T-helper 17 cell (primary cell): ENCODE measurements around the gene ERLEC1. TPM values are rescaled to one million over a fixed set of nuclear protein-coding genes. Genes with fewer than 3 reads are reported as not detected.
A peak's percentile ranks its signal among the peaks of the same experiment; 100 is the strongest.

Experiments used
- ATAC-seq: fragments of 150-1000 bp; cut with Tn5 transposase; 2 replicates; pipeline ENCODE4 v1.10.0; 2021; ENCODE audit warnings: mild to moderate bottlenecking, moderate library complexity
- DNase-seq, 3 donors: peaks; one replicate each; pipeline versions ENCODE4 v3.0.0 to v3.0.0-alpha.2; 2020 to 2021
- H3K9me3 ChIP-seq: one replicate; pipeline ENCODE4 v1.7.0; 2013; ENCODE audit warnings: low read length, mild to moderate bottlenecking; ENCODE audit not compliant: control insufficient read depth, poor library complexity, severe bottlenecking
- H3K27ac Mint-ChIP-seq: one replicate; pipeline ENCODE4 v1.8.0; 2022; ENCODE audit warnings: mild to moderate bottlenecking, moderate library complexity, mixed read lengths
- H3K27me3 Mint-ChIP-seq: one replicate; pipeline ENCODE4 v1.8.0; 2022; ENCODE audit warnings: mixed read lengths
- H3K36me3 Mint-ChIP-seq: one replicate; pipeline ENCODE4 v1.8.0; 2022; ENCODE audit warnings: low read depth, mixed read lengths
- H3K4me1 Mint-ChIP-seq: one replicate; pipeline ENCODE4 v1.8.0; 2022; ENCODE audit warnings: mild to moderate bottlenecking, mixed read lengths
- H3K4me3 Mint-ChIP-seq: one replicate; pipeline ENCODE4 v1.8.0; 2022; ENCODE audit warnings: mild to moderate bottlenecking, moderate library complexity, mixed read lengths
- total RNA-seq, 4 donors: library from RNA in 2 of 4; stranded (reverse) in 2 of 4; gene quantifications; one replicate each; pipeline ENCODE4 v1.2.3 and lab custom pipeline; 2022 to 2026

Gene ERLEC1
- total RNA-seq, 2 donors from 2014 or later, result 16.6 to 17.8 TPM

DNA sequence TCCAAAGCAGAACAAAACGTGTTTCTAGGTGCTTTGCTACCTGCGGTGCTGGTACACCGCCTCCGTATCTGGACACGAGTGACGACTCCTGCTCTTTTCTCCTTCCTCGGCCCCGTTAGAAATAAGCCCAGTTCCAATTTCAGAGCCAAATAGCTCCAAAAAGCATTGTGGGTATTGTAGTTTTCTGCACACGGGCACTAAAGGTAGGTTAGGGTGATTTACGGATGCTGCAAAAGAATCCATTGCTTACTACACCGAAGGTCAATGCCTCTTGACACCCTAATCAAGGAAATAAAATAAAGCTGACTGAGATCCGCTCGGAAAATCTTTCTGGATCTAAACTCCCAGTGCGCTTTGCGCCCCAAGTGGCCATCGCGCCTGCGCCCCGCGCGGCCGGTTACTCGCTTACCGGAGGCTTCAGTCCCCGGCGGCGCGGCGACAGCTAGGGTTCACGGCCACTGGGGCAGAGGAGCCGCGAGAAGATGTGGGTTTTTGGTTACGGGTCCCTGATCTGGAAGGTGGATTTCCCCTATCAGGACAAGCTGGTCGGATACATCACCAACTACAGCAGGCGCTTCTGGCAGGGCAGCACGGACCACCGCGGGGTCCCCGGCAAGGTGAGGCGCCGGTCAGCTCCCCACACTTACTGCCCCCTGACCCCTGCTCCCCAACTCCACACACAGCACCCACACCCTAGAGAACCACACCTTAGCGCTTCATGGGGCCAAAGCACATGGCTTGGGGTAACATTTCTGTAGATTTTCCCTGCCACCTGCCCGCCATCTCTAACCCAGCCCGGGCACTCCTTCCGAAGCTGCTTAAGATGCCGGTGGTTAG lies 19.2 kb upstream of the ERLEC1 start, which contains the start of gene CHAC2:
TSS of gene CHAC2 (plus strand) at position 400 of the 837 bp plus-strand sequence. CDS start at position 483, 83 bp downstream.
- H3K9me3 ChIP-seq, result no peaks in the 10 kb centered on the region
- peaks cover 17% of the 10 kb centered on the region for H3K4me1 Mint-ChIP-seq

DNA sequence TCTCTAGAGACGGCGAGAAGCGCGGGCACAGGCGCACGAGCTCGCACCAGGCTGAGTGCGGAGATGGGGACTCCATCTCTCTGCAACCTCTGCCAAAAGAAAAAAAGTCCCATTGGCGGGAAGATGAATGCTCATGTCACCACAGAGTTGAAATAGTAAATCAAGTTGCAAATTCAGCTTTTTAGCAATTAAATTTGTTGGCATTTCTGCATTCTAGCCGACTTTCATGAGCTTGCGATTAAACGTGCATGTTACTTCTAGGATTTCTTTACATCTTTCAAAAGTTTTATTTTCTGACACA lies 18.7 kb upstream of the ERLEC1 start:
- Mint-ChIP-seq H3K4me3 (peak overlapping the region; percentile 93), H3K27ac (peak overlapping the region; percentile 95), H3K4me1 (peaks cover 17% of the 10 kb centered on the region), H3K27me3 (no peaks in the 10 kb centered on the region), H3K36me3 (no peaks in the 10 kb centered on the region)
- no peaks in the 10 kb centered on the region for H3K9me3 ChIP-seq
- DNase-seq (no peak), ATAC-seq (no peak)

More for the DNA sequence above, 19.2 kb upstream of the ERLEC1 start, which contains the start of gene CHAC2:
- ATAC-seq (peak; percentile 93), DNase-seq (peak; percentile 76 to 78 (median 77))
- H3K36me3 Mint-ChIP-seq, result no peaks in the 10 kb centered on the region
- H3K4me3 Mint-ChIP-seq, result peak within 1 kb of the TSS; percentile 93
- H3K27me3 Mint-ChIP-seq, result no peaks in the 10 kb centered on the region
- H3K27ac Mint-ChIP-seq, result peak within 1 kb of the TSS; percentile 95

GRCh38 chr2:53769318-53769945 lies 17.4 kb upstream of the ERLEC1 start:
- H3K4me3 Mint-ChIP-seq, result no peak overlapping the region
- no peak for ATAC-seq
- DNase-seq, result no peak

DNA sequence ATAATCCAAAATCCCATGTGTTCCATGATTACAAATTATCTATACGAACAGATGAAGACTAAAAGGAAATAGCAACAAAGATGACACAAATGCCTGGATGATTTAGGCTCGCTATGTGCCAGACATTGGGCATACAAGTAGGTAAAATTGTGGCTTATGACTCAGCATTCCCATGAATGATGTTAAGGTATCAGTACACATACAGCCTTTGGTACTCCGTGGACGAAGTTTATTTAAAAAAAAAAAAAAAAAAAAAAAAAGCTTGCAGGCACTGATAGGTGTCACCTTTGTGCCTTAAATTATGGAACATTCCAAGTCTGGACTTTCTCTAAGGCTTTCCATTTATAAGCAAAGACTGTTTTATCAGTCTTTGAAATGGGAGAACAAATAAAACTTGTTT lies 16.6 kb upstream of the ERLEC1 start:
- ATAC-seq (no peak), DNase-seq (no peak)
- H3K9me3 ChIP-seq, result no peaks in the 10 kb centered on the region
- Mint-ChIP-seq H3K27ac (no peak overlapping the region), H3K4me3 (no peak overlapping the region), H3K4me1 (peaks cover 19% of the 10 kb centered on the region), H3K36me3 (no peaks in the 10 kb centered on the region), H3K27me3 (no peaks in the 10 kb centered on the region)

More at GRCh38 chr2:53769318-53769945, 17.4 kb upstream of the ERLEC1 start:
- H3K36me3 Mint-ChIP-seq, result no peaks in the 10 kb centered on the region
- no peaks in the 10 kb centered on the region for H3K9me3 ChIP-seq
- peaks cover 19% of the 10 kb centered on the region for H3K4me1 Mint-ChIP-seq
- no peak overlapping the region for H3K27ac Mint-ChIP-seq
- no peaks in the 10 kb centered on the region for H3K27me3 Mint-ChIP-seq

GRCh38 chr2:53777134-53777533 lies 9.7 kb upstream of the ERLEC1 start:
- DNase-seq, result no peak
- peak overlapping the region; percentile 21 for H3K27ac Mint-ChIP-seq
- no peaks in the 10 kb centered on the region for H3K9me3 ChIP-seq
- no peak overlapping the region for H3K4me3 Mint-ChIP-seq
- no peaks in the 10 kb centered on the region for H3K27me3 Mint-ChIP-seq
- ATAC-seq, result no peak
- peaks cover 4% of the 10 kb centered on the region for H3K36me3 Mint-ChIP-seq
- peaks cover 16% of the 10 kb centered on the region for H3K4me1 Mint-ChIP-seq

DNA sequence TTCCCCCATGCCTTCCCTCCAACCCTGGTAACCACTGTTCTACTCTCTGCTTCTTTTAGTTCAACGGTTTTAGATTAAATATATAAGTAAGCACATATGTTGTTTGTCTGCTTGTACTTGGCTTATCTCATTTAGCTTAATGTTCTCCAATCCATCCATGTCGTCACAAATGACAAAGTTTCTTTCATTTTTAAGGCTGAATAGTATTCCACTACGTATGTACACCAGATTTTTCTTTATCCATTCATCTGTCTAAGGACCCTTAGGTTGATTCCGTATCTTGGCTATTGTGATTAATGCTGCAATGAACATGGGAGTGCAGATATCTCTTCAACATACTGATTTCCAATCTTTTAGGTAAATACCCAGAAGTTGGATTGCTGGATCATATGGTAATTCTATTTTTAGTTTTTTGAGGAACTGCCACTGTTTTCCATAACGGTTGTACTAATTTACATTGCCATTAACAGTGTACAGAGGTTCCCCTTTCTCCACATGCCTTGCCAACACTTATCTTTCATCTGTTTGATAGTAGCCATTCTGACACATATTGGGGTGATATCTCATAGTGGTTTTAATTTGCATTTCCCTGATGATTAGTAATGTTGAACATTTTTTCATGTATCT lies 8.2 kb upstream of the ERLEC1 start:
- Mint-ChIP-seq H3K27ac (peak overlapping the region; percentile 35), H3K4me3 (no peak overlapping the region), H3K4me1 (peaks cover 23% of the 10 kb centered on the region), H3K36me3 (peaks cover 4% of the 10 kb centered on the region), H3K27me3 (no peaks in the 10 kb centered on the region)
- DNase-seq, result no peak
- ATAC-seq, result no peak
- no peaks in the 10 kb centered on the region for H3K9me3 ChIP-seq

- no peaks in the 10 kb centered on the region for H3K27me3 Mint-ChIP-seq
- H3K27ac Mint-ChIP-seq, result no peak overlapping the region
- no peak for DNase-seq
- peaks cover 6% of the 10 kb centered on the region for H3K36me3 Mint-ChIP-seq
- H3K4me3 Mint-ChIP-seq, result no peak overlapping the region
- ATAC-seq, result no peak
- no peaks in the 10 kb centered on the region for H3K9me3 ChIP-seq
- peaks cover 30% of the 10 kb centered on the region for H3K4me1 Mint-ChIP-seq
These were observed 6.8 kb upstream of the ERLEC1 start for GRCh38 chr2:53780056-53780455.

DNA sequence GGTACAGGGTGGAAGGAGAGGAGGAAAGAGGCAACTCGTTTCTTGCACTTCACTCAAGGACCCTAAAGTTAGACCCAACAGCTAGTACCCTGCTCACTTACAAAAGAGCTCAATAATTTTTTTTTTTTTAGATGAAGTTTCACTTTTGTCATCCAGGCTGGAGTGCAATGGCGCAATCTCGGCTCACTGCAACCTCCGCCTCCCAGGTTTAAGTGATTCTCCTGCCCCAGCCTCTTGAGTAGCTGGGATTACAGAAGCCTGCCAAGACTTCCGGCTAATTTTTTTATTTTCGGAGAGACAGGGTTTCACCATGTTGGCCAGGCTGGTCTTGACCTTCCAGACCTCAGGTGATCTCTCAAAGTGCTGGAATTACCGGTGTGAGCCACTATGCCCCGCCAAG lies 4.2 kb upstream of the ERLEC1 start:
- DNase-seq (no peak), ATAC-seq (no peak)
- no peak overlapping the region for H3K27ac Mint-ChIP-seq
- H3K4me1 Mint-ChIP-seq, result peaks cover 34% of the 10 kb centered on the region
- H3K4me3 Mint-ChIP-seq, result no peak overlapping the region
- no peaks in the 10 kb centered on the region for H3K9me3 ChIP-seq
- peaks cover 9% of the 10 kb centered on the region for H3K36me3 Mint-ChIP-seq
- H3K27me3 Mint-ChIP-seq, result no peaks in the 10 kb centered on the region

DNA sequence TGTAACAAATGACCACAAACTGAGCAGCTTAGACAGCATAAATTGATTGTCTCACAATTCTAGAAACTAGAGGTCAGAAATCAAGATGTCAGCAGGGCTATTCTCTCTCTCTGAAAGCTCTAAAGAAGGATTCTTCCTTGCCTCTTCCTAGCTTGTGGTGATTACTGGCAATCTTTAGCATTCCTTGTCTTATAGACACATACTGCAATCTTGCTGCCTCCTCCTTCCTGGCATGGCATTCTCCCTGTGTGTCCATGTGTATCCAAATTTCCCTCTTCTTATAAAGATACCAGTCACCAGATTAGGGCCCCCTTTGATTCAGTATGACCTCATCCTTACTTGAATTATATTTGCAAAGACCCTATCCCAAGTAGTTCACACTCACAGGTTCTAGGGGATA lies 2.4 kb upstream of the ERLEC1 start:
- DNase-seq, result no peak
- peak overlapping the region; percentile 56 for H3K4me3 Mint-ChIP-seq
- ATAC-seq, result no peak
- H3K4me1 Mint-ChIP-seq, result peaks cover 36% of the 10 kb centered on the region
- H3K36me3 Mint-ChIP-seq, result peaks cover 10% of the 10 kb centered on the region
- peak overlapping the region; percentile 98 for H3K27ac Mint-ChIP-seq
- H3K27me3 Mint-ChIP-seq, result no peaks in the 10 kb centered on the region
- H3K9me3 ChIP-seq, result no peaks in the 10 kb centered on the region

- H3K4me1 Mint-ChIP-seq, result peaks cover 36% of the 10 kb centered on the region
- peak overlapping the region; percentile 98 for H3K27ac Mint-ChIP-seq
- no peaks in the 10 kb centered on the region for H3K9me3 ChIP-seq
- DNase-seq, result no peak
- no peak for ATAC-seq
- no peaks in the 10 kb centered on the region for H3K27me3 Mint-ChIP-seq
- peak overlapping the region; percentile 100 for H3K4me3 Mint-ChIP-seq
- peaks cover 10% of the 10 kb centered on the region for H3K36me3 Mint-ChIP-seq
These were observed 1.5 kb upstream of the ERLEC1 start for GRCh38 chr2:53785366-53785765.

- ATAC-seq, result peak; percentile 51
- no peaks in the 10 kb centered on the region for H3K9me3 ChIP-seq
- Mint-ChIP-seq H3K4me3 (peak overlapping the region; percentile 100), H3K36me3 (peaks cover 10% of the 10 kb centered on the region), H3K27me3 (no peaks in the 10 kb centered on the region), H3K27ac (peak overlapping the region; percentile 98), H3K4me1 (peaks cover 41% of the 10 kb centered on the region)
- peak in 2 of 3 donors; percentile 12 to 15 for DNase-seq
These were observed 516 bp upstream of the ERLEC1 start for GRCh38 chr2:53786352-53786704.

GRCh38 chr2:53787614-53788289 lies 908 bp downstream of the ERLEC1 start:
- H3K4me3 Mint-ChIP-seq, result peak overlapping the region; percentile 100
- DNase-seq (no peak), ATAC-seq (peak; percentile 3)
- no peaks in the 10 kb centered on the region for H3K9me3 ChIP-seq
- H3K27ac Mint-ChIP-seq, result peak overlapping the region; percentile 98
- H3K36me3 Mint-ChIP-seq, result peaks cover 10% of the 10 kb centered on the region
- peaks cover 39% of the 10 kb centered on the region for H3K4me1 Mint-ChIP-seq
- no peaks in the 10 kb centered on the region for H3K27me3 Mint-ChIP-seq

GRCh38 chr2:53793261-53793660 lies 6.4 kb downstream of the ERLEC1 start:
- no peak overlapping the region for H3K27ac Mint-ChIP-seq
- no peaks in the 10 kb centered on the region for H3K36me3 Mint-ChIP-seq
- ATAC-seq (no peak), DNase-seq (no peak)
- H3K4me1 Mint-ChIP-seq, result peaks cover 10% of the 10 kb centered on the region
- no peaks in the 10 kb centered on the region for H3K9me3 ChIP-seq
- no peak overlapping the region for H3K4me3 Mint-ChIP-seq
- no peaks in the 10 kb centered on the region for H3K27me3 Mint-ChIP-seq
